ENCODE data around the gene MINDY4B. TPM values are rescaled to one million over a fixed set of nuclear protein-coding genes. Genes with fewer than 3 reads are reported as not detected.

The MINDY4B gene
- polyA plus RNA-seq, 1 donor (not counting 4 experiments of a cell fraction or from before 2014, with no cell fraction given): not detected

DNA sequence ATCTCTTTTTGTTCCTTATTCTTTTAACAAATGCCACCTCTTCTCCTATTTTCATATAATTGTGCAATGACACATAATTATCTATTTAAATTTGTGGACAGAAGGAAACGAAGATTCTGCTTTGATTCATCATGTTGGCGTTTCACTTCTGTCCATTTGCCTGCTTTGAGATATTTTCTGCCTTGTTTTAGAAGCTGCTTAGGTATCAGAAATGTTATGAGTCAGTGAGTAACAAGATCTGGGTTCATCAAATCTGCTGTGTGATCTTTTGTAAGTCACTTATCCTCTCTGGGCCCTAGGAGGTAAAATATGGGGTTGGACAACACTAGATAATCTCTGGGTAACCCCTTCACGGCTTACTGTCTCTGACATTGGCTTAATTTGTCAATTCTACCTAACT is 7.3 kb upstream of the MINDY4B start:
- DNase-seq (ENCODE audit: low read depth, low spot score) (no peak), FAIRE-seq (no peak)
- no peaks in the 10 kb centered on the region for H4K20me1 ChIP-seq (ENCODE audit: control insufficient read depth, extremely low read depth, insufficient read depth, low read length)
- no peak overlapping the region for H2AFZ ChIP-seq (ENCODE audit: control insufficient read depth, low read length)
- TF ChIP-seq EZH2 (IDR thresholded peaks at IDR 0.05; ENCODE audit: low read length): no peak
- TF ChIP-seq, protein P1, sequence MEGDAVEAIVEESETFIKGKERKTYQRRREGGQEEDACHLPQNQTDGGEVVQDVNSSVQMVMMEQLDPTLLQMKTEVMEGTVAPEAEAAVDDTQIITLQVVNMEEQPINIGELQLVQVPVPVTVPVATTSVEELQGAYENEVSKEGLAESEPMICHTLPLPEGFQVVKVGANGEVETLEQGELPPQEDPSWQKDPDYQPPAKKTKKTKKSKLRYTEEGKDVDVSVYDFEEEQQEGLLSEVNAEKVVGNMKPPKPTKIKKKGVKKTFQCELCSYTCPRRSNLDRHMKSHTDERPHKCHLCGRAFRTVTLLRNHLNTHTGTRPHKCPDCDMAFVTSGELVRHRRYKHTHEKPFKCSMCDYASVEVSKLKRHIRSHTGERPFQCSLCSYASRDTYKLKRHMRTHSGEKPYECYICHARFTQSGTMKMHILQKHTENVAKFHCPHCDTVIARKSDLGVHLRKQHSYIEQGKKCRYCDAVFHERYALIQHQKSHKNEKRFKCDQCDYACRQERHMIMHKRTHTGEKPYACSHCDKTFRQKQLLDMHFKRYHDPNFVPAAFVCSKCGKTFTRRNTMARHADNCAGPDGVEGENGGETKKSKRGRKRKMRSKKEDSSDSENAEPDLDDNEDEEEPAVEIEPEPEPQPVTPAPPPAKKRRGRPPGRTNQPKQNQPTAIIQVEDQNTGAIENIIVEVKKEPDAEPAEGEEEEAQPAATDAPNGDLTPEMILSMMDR (optimal IDR thresholded peaks at IDR 0.05 in 1 of 3, IDR thresholded peaks at IDR 0.05 in 1 of 3, conservative IDR thresholded peaks at IDR 0.05 in 1 of 3; ENCODE audit: extremely low read depth in 1 of 3, insufficient read depth in 2 of 3, low read length in 3 of 3): no peak
- no peaks in the 10 kb centered on the region for H3K9me3 ChIP-seq (ENCODE audit: control insufficient read depth, low read depth, low read length)
- H3K4me3 ChIP-seq (ENCODE audit: control insufficient read depth in 2 of 3, extremely low read depth in 1 of 3, insufficient read depth in 2 of 3, low read depth in 1 of 3, low read length in 3 of 3): no peak overlapping the region
- no peaks in the 10 kb centered on the region for H3K36me3 ChIP-seq (ENCODE audit: control insufficient read depth in 2 of 2, extremely low read depth in 1 of 2, insufficient read depth in 2 of 2, low read length in 2 of 2)
- peaks cover 4% of the 10 kb centered on the region for H3K27me3 ChIP-seq (ENCODE audit: control insufficient read depth, extremely low read depth, insufficient read depth, low read length)
- H3K4me1 ChIP-seq (ENCODE audit: control insufficient read depth, extremely low read depth, insufficient read depth, low read length): no peaks in the 10 kb centered on the region
- no peak overlapping the region for H3K4me2 ChIP-seq (ENCODE audit: control insufficient read depth, extremely low read depth, insufficient read depth, low read depth, low read length)
- H3K9ac ChIP-seq (ENCODE audit: control insufficient read depth, extremely low read depth, insufficient read depth, low read length): no peak overlapping the region
- no peaks in the 10 kb centered on the region for H3K79me2 ChIP-seq (ENCODE audit: control insufficient read depth, insufficient read depth, low read length)
- H3K27ac ChIP-seq (ENCODE audit: control insufficient read depth, insufficient read depth, low read length): no peak overlapping the region
- no peaks in the 10 kb centered on the region for H3K9me1 ChIP-seq (ENCODE audit: control insufficient read depth, extremely low read depth, insufficient read depth, low read length)
- dilution Hi-C loops (cut with MboI; ENCODE audit: extremely low pct_ligation_motif_present, low sequenced_read_pairs): no loop called here

- dilution Hi-C loops (cut with MboI; ENCODE audit: extremely low pct_ligation_motif_present, low sequenced_read_pairs): no loop called here
- Histone ChIP-seq H3K4me2 (ENCODE audit: control insufficient read depth, extremely low read depth, insufficient read depth, low read depth, low read length) (no peak overlapping the region), H3K79me2 (ENCODE audit: control insufficient read depth, insufficient read depth, low read length) (no peaks in the 10 kb centered on the region), H3K4me1 (ENCODE audit: control insufficient read depth, extremely low read depth, insufficient read depth, low read length) (no peaks in the 10 kb centered on the region), H3K9ac (ENCODE audit: control insufficient read depth, extremely low read depth, insufficient read depth, low read length) (no peak overlapping the region), H3K27ac (ENCODE audit: control insufficient read depth, insufficient read depth, low read length) (no peak overlapping the region), H3K9me1 (ENCODE audit: control insufficient read depth, extremely low read depth, insufficient read depth, low read length) (no peaks in the 10 kb centered on the region), H4K20me1 (ENCODE audit: control insufficient read depth, extremely low read depth, insufficient read depth, low read length) (no peaks in the 10 kb centered on the region), H3K27me3 (ENCODE audit: control insufficient read depth, extremely low read depth, insufficient read depth, low read length) (peaks cover 4% of the 10 kb centered on the region), H2AFZ (ENCODE audit: control insufficient read depth, low read length) (no peak overlapping the region), H3K36me3 (ENCODE audit: control insufficient read depth in 2 of 2, extremely low read depth in 1 of 2, insufficient read depth in 2 of 2, low read length in 2 of 2) (no peaks in the 10 kb centered on the region), H3K4me3 (ENCODE audit: control insufficient read depth in 2 of 3, extremely low read depth in 1 of 3, insufficient read depth in 2 of 3, low read depth in 1 of 3, low read length in 3 of 3) (no peak overlapping the region), H3K9me3 (ENCODE audit: control insufficient read depth, low read depth, low read length) (no peaks in the 10 kb centered on the region)
- no peak for DNase-seq (ENCODE audit: low read depth, low spot score)
- TF ChIP-seq, protein P1 (optimal IDR thresholded peaks at IDR 0.05 in 1 of 3, IDR thresholded peaks at IDR 0.05 in 1 of 3, conservative IDR thresholded peaks at IDR 0.05 in 1 of 3; ENCODE audit: extremely low read depth in 1 of 3, insufficient read depth in 2 of 3, low read length in 3 of 3): no peak
- TF ChIP-seq EZH2 (IDR thresholded peaks at IDR 0.05; ENCODE audit: low read length): no peak
- FAIRE-seq: no peak
These were observed 6.5 kb upstream of the MINDY4B start for GRCh38 chr3:150911771-150912170.
